Activated CD8-positive, alpha-beta memory T cell treated with anti-CD3 and anti-CD28 coated beads, Interleukin-2, amount 50 U/mL, for 48 hours (primary cell): ENCODE data around the gene CERS2.
A peak's percentile ranks its signal among the peaks of the same experiment; 100 is the strongest.

ENCODE experiments used
- DNase-seq: peaks from one replicate; pipeline ENCODE4 v3.0.0-alpha.2; 2020

The CERS2 gene

DNA sequence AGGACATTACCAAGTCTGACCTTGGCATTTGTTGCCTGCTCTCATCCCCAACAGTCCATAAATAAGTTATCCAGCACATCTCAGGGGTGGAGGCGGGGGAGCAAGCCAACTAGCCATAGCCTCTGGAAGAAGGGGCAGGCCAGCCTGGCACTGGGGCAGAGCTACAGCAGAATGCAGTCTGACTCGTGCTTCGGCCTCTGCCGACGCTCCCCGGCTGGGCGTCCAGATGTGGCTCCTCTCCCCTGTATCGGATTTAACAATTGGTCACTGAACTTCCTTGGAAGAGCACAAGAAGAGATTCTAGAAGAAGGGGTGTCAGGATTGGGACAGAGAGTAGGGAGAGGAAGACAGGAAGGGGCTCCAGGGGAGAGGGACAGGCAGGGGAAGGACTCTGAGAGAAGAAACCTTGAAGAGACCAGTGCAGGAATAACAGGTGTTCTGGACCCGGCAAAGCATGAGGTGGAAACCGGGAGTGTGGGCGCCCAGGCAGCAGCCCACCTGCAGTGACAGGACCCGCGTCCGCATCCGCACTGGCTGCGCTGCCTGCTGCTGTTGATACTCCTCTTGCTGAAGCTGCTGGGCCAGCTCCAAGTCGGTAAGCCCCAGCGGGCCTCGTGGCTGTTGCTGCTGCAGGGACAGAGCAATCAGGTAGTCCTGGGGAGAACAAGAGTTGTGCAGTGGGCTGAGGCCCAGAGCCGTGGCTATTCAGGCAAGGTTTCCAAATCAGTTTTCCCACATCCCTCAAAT lies 22.7 kb upstream of the CERS2 start:
- DNase-seq, result no peak

- DNase-seq, result no peak
Measured at GRCh38 chr1:150995896-150996295, 21.3 kb upstream of the CERS2 start.

DNA sequence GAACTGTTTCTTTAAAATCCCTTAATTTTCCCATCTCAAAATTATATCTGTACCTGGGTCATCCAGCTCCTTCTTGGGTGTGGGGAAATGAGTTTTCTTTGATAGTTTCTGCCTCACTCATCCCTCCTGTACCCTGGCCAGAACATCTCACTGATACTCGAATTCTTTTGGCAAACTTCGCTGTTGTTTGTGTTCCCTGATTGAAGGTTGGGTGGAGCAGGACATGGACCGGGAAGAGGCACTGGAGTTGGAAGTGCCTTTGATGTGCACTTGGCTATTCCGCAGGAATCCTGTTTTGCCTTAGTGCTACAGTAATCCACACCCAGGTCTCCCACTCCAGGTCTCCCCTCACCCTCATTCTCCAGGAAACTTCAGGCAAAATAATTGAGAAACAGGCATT lies 20.8 kb upstream of the CERS2 start:
- no peak for DNase-seq

GRCh38 chr1:150994248-150994647 lies 19.6 kb upstream of the CERS2 start:
- no peak for DNase-seq

GRCh38 chr1:150992626-150993025 lies 18.0 kb upstream of the CERS2 start:
- DNase-seq, result no peak

DNA sequence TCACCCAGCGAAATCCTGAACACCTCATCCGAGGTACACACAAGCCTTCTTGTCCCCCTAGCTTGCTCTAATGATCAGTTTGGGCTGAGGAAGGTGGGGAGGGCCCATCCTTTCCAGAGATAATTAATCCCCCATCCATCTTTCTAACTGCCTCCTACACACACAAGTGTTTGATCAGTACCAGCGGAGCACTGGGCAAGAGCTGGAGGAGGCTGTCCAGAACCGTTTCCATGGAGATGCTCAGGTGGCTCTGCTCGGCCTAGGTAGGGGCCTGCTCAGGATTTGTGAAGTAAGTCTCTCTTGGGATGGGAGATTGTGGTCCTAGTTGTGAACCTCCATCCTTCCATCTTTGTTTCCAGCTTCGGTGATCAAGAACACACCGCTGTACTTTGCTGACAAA lies 13.3 kb upstream of the CERS2 start:
- DNase-seq, result no peak

DNA sequence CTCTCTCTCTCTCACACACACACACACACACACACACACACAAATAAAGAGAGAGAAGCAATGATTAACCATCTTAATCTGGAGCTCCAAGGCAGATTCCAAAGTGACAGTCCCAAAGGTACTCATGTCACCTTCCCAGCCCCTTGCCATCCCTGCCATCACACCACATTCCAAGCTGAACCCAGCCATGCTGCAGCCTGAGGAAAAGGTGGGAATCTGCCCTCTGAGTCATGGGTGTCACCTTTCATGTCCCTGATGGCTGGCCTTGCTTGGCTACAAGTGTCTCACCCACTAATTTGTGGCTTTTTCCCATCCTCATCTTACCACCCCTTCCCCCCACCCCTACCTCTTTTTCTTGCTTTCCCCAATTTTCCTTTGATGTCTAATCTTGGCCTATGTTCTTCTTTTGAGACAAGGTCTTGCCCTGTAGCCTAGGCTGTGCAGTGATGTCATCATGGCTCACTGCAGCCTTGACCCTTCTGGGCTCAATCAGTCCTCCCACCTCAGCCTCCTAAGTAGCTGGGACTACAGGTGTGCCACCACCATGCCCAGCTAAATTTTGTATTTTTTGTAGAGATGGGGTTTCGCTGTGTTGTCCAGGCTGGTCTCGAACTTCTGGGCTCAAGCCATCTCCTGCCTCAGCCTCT lies 10.7 kb upstream of the CERS2 start:
- DNase-seq, result no peak

GRCh38 chr1:150981805-150982712 lies 7.4 kb upstream of the CERS2 start, which contains the start of gene ANXA9:
Gene ANXA9 (plus strand): TSS chr1:150982292. CDS start chr1:150983106, 814 bp downstream.
- DNase-seq, result no peak

DNA sequence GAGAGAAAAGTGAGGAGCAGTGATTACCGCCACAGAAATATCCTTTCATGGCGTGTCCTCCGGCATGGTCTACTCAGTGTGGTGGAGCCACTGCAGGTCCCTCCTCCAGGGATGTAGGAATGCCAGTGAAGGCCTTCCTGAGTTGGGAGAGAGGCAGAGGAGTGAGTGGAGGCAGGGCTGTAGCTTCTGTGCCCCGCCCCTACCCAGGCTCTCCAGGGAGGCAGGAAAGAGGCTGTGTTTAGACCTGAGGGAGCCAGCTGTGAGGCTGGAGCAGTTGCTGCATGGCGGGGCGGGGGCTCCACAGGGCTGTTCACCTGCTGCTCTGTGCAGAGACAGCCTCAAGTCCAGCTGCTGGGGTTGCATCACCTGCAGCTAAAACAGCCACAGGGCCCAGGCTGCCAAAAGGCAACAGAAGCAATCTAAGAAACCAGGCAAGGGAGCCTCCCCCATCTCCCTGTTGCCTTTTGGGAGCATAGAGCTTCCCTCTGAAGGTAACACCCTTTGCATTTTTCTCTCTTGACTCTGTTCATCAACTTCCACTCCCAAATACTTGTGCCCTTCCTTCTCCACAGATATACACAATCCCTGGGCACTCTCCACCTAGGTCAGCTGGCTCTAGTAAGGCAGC lies 6.7 kb upstream of the CERS2 start:
- DNase-seq, result no peak

DNA sequence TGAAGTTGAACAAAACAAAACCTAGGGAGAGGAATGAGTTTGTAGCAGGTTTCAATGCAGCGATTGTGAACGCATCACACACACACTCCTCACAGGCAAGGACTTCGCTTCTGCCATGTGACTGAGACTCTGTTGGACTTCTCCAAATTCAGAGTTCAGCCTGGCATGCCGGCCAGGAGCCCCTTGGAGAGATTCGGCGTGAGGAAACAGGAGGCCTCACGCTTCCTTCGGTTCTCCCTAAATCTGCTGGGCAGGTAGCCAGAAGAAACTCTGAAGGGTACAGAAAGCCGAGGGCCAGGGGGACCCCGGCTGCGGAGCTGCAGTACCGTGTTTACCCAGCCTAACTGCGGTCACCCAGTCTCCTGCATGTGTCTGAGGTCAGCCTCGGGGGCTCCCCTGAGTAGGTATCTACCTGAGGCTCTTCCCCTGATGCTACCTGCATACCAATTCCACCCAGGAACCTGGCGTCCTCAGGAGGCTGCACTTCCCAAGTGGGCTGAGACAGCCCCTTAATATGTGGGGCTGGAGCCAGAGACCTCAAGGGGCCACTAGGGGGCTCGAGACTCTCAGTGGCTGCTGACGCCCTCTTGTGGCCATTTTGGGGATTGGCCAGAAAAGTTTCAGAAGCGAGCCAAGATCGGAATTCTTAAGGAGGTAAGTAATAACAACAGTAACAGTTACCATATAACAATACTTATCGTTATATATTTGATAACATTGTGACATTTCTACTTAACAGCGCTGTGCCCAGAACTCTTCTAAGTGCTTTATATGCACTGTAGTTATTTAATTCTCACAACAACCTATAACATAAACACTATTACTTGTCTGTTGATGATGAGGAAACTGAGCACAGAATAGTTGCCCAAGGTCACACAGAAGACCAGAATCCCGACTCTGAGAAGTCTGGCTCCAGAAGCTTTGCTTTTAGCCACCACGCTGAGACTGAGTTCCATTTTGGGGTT lies 4.7 kb upstream of the CERS2 start:
- DNase-seq, result peak; percentile 96

DNA sequence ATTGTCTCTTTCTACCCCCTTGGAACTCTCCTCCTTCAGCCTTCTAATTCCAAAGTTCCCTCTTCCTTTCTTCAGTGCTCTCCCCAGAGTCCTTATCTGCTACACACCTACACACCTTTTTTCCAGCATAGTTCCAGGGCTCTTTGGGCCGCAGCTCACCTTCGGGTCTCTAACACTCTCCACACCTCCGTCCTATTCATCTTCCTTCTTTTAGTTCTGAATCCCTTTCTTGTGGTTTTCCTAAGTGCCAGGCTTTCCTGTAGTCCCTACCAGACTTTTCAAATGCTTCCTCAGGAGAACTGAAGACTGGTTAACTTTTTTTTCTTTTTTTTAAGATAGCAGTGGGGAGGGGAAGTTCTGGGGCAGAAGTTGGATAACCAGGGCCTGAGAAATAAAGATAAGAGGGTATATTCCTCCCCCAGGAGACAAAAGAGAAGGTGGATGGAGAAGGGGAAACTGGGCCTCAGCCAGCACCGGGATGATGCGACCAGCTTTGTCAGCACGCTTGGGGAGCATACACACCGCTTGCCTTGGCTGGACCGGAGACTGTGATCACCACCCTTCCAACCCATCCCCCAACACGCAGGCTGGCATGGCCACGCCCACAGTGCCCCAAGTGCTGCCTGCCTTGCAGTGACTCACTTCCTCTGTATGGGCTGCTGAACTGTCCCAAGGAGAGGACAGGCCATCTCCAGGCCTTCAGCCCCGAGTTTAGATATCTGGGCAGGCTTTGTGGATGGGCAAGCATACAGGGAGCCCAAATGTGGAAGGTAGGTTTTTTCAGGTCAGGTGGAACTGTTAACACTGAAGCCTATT lies 2.5 kb upstream of the CERS2 start:
- peak; percentile 84 for DNase-seq

DNA sequence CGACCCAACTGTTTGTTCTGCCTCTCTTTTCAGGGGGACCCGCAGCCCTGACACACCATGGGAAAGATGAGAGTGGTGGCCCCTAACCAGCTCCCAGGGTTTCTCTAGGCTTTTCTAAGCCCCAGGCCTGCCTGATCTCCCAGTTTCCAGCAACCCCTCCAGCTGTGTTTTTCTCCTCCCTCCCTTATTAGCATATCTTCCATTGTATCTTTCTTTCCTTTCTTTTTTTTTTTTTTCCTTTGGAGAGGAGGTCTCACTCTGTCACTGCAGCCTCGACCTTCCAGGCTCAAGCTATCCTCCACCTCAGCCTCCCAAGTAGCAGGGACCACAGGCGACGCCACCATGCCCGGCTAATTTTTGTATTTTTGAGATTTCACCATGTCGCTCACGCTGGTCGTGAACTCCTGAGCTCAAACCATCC lies 1.8 kb upstream of the CERS2 start:
- no peak for DNase-seq

DNA sequence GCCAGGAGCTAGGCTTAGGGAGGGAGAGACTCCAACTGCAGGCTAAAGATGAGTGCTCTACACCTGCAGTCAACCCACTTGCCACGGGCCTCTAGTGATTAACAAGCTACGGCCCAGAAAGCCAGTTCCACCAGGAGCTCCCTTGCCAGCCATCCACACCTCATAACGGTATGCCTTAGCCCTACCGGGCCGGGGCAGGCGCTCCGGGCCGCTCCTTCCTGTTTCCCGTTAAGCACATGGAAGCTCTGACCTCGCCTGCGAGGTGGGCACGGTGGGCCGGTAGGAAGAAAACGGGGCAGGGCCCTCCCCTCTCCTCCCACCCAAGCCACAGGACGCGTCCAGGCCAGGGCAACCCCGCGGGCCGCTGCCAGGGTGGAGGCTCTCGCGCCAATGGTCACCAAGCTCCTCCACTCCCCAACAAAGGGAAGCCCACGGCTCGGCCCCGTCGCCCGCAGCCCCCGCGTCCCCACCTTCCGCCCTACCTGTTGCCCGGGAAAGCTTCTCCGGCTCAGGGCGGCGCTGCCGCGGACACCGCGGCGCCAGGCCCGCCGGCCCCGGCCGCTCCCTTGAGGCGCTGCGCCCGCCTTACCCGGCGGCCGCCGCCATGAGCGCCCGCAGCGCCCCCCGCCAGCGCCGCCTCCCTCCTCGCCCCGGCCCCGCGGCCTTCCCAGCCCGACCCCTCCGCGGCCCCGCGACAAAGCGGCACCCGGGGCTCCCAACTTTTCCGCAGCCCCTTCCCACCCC lies 627 bp downstream of the CERS2 start:
- DNase-seq, result peak; percentile 78

DNA sequence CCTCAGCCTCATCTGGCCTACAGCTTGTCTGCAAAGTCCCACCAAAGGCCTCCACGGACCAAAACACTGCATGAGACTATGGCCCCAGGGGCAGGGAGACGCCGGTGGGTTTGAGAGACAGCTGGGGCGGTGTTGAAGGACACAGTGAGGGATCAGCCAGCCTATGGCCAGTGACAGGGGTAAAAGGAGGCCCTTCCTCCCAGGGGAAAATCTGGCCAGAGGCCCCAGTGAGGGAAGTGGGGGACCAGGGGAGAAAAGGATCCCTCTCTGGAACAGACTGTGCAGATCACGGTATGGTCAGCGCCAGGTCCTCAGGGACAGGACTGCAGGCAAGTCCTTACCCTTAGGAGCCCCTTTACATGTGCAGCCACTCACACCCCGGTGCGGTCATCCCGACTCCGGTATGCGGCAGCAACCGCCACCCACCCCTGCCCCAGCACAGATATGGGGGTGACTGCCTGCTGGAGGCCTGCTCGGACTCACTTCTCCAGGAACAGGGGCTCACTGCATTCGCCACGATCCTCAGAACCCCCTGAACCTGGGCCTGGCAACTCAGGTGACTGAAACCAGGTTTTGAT lies 1.3 kb downstream of the CERS2 start:
- DNase-seq, result peak; percentile 75

DNA sequence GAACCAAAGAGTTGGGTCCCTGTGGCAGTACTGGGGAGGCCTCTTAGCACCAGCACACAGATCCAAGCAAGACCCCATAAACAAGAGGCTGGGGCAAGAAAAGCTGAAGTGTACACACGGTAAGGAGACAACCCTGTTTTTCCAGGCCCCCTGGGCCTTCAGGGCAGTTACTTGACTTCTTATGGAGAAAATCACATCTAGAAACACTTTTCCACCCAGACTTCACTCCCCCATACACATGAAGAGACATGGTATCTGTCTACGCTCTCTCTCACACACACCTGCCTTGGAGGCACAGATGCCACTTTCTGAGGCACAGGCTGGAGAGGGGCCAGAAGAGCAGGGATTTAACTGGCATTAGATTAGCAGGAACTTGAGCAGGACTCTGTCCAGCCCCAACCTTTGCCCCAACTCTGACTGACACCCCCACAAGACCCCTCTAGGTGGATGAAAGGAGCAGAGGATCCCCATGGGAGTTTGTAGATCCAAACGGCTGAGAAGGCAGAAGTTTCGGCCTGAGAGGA lies 2.2 kb downstream of the CERS2 start:
- DNase-seq, result no peak

DNA sequence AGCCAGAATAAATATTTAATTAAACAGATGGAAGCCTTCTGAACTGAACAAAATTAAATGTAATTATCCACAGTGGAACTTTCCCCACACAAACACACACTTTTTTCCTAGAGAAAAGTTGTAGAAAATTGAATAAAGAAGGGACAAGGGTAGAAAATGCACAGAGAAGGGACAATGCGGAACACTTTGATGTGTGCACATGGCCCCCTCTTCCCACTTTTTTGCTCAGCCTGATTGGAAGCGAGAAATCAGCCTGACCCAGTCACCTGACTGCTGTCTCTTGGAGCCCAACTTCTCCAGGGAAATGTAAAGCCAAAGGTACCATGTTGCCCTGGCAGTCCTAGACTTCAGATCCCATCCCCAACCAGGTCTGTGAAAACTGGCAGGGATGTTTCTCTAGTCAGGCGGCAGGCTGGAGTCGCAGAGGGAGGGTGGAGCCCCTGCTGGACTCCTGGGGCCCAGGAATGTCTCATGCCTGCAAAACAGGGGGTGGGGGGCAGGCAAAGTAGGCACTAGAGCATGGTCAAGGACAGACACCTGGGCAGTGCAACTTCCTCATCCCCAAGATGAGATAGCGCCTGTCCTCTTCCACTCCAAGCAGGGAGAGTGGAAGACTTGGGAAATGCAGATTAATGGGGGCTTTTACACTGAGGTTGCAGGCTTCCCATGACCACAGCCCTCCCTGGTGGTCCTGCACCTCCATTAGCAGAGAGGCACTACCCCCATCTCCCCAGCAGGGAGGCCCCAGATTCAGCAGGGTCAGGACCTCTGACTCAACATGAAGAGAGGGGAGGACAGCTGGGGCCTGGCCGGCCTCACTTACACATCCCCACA lies 2.8 kb downstream of the CERS2 start:
- DNase-seq, result no peak

GRCh38 chr1:150970808-150971582 lies 3.6 kb downstream of the CERS2 start:
- DNase-seq, result no peak

DNA sequence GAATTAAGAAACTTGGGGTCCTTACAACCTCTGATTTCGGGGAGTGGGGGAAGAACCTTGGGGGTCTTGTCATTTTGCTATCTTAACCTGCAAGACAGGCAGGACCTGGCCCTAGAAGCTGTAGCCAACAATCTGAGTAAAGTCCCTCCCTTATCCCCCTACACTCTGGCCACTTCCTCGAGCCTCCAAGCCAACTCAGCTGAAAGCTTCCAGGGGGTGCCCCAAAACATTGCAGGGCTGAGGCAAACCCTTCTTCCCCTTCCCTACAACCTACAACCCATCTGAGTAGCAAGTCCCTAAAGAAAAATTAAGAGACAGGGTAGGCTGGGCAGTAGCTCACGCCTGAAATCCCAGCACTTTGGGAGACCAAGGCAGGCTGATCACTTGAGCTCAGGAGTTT lies 5.0 kb downstream of the CERS2 start:
- DNase-seq, result no peak
